Heart left ventricle (tissue), 13 donors: Measurements from ENCODE around the gene BOC.

Source experiments
- CTCF ChIP-seq, 12 donors: fragments of 200-600 bp; sonication (generic) in 4 of 12; IDR thresholded peaks; one replicate each; pipeline versions ENCODE4 v1.5.0 to v1.8.0; 2018 to 2022; ENCODE audit warnings: antibody characterized with exemption in 12 of 12, mild to moderate bottlenecking in 5 of 12
- POLR2A ChIP-seq, 2 donors: fragments of 450-650 bp; IDR thresholded peaks; one replicate each; pipeline ENCODE4 v1.6.1; 2017; ENCODE audit warnings: antibody characterized with exemption in 2 of 2, mild to moderate bottlenecking in 2 of 2, moderate library complexity in 2 of 2
- donor health status: ischemic (EF 13 %, LVEDD 7.1; RV severe dilation, severe dysfunction).
- donor health status: DM: no; HTN: yes; CAD: no.
- donor health status: DM: no; HTN: no; CAD: no.
- donor health status: ischemic (EF 25% LVEDD 6.9; RV normal size, moderate dysfunction).
- donor health status: ischemic (EF 25% LVEDD 5.7; RV mildly dilated, moderate dysfunction).
- donor health status: ischemic (EF 35%, LVEDD 5.7; RV mildly dilated, moderate dysfunction).
- donor health status: nonischemic (EF 11% LVEDD 7.7; RV severe dilation, severe dysfunction).
- donor health status: DM: yes; HTN: yes; CAD: no.
- donor health status: PGD.
- donor health status: ischemic (EF 29% LVEDD 5.4; RV normal size, mild dysfunction).
- donor health status: nonischemic (EF 23%, LVEDD 6.1; RV moderate dilation, normal function).

- TF ChIP-seq CTCF (IDR thresholded peaks at IDR 0.05) (no peak), POLR2A (IDR thresholded peaks at IDR 0.05) (no peak)
Observed at GRCh38 chr3:113265231-113265630, 53.9 kb downstream of the BOC start.
